ENCODE measurements around the gene TRIM16. TPM values are rescaled to one million over a fixed set of nuclear protein-coding genes. Genes with fewer than 3 reads are reported as not detected.
A peak's percentile ranks its signal among the peaks of the same experiment; 100 is the strongest.

The TRIM16 gene
- total and polyA plus RNA-seq, 9 of the 15 experiments (the other 6 are each of a cell fraction or from before 2014, with no cell fraction given) = 3.5 to 9.2 (median 8.2) TPM

DNA sequence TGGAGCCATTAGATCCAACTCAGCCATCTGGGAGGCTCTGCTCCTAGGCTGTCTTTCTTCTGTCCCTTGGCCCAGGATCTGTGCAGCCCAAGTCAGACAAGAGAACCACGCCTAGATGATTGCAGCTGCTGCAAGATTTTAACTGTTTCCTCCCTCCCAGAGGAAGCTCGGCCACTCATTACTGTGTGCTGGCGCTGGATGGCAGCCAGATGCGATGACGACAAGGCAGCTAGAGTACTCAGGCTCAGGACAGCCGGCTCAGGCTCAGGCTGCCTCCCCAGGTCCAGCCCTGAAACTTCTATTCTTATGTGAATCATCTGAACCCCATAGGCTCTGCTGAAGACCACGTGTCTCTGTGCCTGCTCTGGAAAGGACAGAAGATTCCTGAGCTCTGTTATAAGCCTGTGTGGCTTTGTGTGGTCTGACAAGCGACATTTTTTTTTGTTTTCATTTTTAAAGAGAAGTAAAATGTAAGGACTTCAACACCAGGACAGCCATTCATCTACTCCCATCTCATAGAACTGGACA, 32.5 kb downstream of the TRIM16 start:
- Histone ChIP-seq H3K4me2 (ENCODE audit: insufficient read depth, low read length) (peak overlapping the region; percentile 51; the same call in 1 of the 2 replicates), H3K36me3 (ENCODE audit: control insufficient read depth, insufficient read depth, low read length) (no peaks in the 10 kb centered on the region), H3K79me2 (ENCODE audit: control insufficient read depth, insufficient read depth, low read length) (no peaks in the 10 kb centered on the region), H3K9me3 (replicated peaks; ENCODE audit: control insufficient read depth, insufficient read depth, low read depth, low read length) (no peaks in the 10 kb centered on the region), H2AFZ (ENCODE audit: low read depth, low read length) (peak overlapping the region; percentile 51), H3K4me1 (replicated peaks in 1 of 2; ENCODE audit: control insufficient read depth in 2 of 2, insufficient read depth in 2 of 2, low read length in 2 of 2) (peaks cover 10 to 11% of the 10 kb centered on the region in 2 experiments), H3K27ac (ENCODE audit: extremely low read depth, low read depth, low read length) (peak overlapping the region; percentile 66; the same call in 2 of the 3 replicates), H3K27me3 (ENCODE audit: control insufficient read depth in 2 of 2, insufficient read depth in 2 of 2, low read length in 2 of 2) (no peaks in the 10 kb centered on the region), H3K9me1 (ENCODE audit: control insufficient read depth, insufficient read depth, low read length) (no peaks in the 10 kb centered on the region), H4K20me1 (replicated peaks; ENCODE audit: control insufficient read depth, insufficient read depth, low read length) (no peaks in the 10 kb centered on the region), H3K4me3 (peak overlapping the region; percentile 14; the same call in 1 of the 2 replicates), H3K9ac (ENCODE audit: insufficient read depth in 1 of 2, low read depth in 2 of 2, low read length in 2 of 2) (peak overlapping the region; percentile 50 to 78)
- DNase-seq (ENCODE audit: extremely low read depth in 1 of 4, low spot score in 3 of 4) = peak; percentile 75 to 94 (median 77)
- POLR2A ChIA-PET = interaction anchor here (0.6 to 0.7 kb wide), 2 partner anchors 322 to 1351 kb away, joined by 3 read pairs; partner anchors contain the start of gene HS3ST3B1
- intact Hi-C loops (cut with micrococcal nuclease) = no loop called here
- ATAC-seq = peak; percentile 98
- in situ Hi-C loops (cut with MboI) = no loop called here
- BruUV-seq (replicated peaks) = no TSS peak
- FAIRE-seq = peak; percentile 99
- CTCF ChIA-PET (ENCODE audit: low intra/inter-chr PET ratio) = interaction anchor here (0.6 kb wide), 1 partner anchor 874 kb away, joined by 3 read pairs; no protein-coding TSS in a partner anchor
- WGBS (ENCODE audit: insufficient coverage, low coverage, missing lambda C conversion rate) = 0% methylated on average over 8 of the region's 8 CpGs
- no peak for TF ChIP-seq BRF1 (IDR thresholded peaks at IDR 0.05; ENCODE audit: borderline replicate concordance, extremely low read depth, insufficient read length)
- TF ChIP-seq, protein P1, sequence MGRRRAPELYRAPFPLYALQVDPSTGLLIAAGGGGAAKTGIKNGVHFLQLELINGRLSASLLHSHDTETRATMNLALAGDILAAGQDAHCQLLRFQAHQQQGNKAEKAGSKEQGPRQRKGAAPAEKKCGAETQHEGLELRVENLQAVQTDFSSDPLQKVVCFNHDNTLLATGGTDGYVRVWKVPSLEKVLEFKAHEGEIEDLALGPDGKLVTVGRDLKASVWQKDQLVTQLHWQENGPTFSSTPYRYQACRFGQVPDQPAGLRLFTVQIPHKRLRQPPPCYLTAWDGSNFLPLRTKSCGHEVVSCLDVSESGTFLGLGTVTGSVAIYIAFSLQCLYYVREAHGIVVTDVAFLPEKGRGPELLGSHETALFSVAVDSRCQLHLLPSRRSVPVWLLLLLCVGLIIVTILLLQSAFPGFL (CRISPR knock-in tag; IDR thresholded peaks at IDR 0.05) = no peak
- TF ChIP-seq ZNF175 (CRISPR knock-in tag; IDR thresholded peaks at IDR 0.05; ENCODE audit: low read depth) = no peak
- TF ChIP-seq BRD9 (IDR thresholded peaks at IDR 0.05; ENCODE audit: low read depth, partially characterized antibody) = no peak
- no peak for TF ChIP-seq ZNF76 (CRISPR knock-in tag; IDR thresholded peaks at IDR 0.05; ENCODE audit: borderline replicate concordance)
- TF ChIP-seq ZNF444 (CRISPR knock-in tag; IDR thresholded peaks at IDR 0.05) = no peak
- TF ChIP-seq ZNF583 (CRISPR knock-in tag; IDR thresholded peaks at IDR 0.05) = no peak
- TF ChIP-seq FOXA3 (CRISPR knock-in tag; conservative IDR thresholded peaks at IDR 0.05 in 1 of 2, IDR thresholded peaks at IDR 0.05 in 1 of 2) = no peak
- no peak for TF ChIP-seq KLF1 (tag; IDR thresholded peaks at IDR 0.05)
- no peak for TF ChIP-seq GTF2A2 (tag; IDR thresholded peaks at IDR 0.05)
- peak in 1 of 2 experiments; percentile 46; a peak in 1 of 4 replicates for TF ChIP-seq ARNT (IDR thresholded peaks at IDR 0.05)
- no peak for TF ChIP-seq ELF4 (CRISPR knock-in tag; IDR thresholded peaks at IDR 0.05)
- TF ChIP-seq PPARD (CRISPR knock-in tag; IDR thresholded peaks at IDR 0.05) = no peak
- TF ChIP-seq ZFP30 (CRISPR knock-in tag; IDR thresholded peaks at IDR 0.05; ENCODE audit: borderline replicate concordance) = no peak
- no peak for TF ChIP-seq TEAD1 (CRISPR knock-in tag; IDR thresholded peaks at IDR 0.05)
- TF ChIP-seq NFYB (IDR thresholded peaks at IDR 0.05; ENCODE audit: extremely low read depth, insufficient read length) = peak; percentile 41
- TF ChIP-seq ZNF785 (CRISPR knock-in tag; IDR thresholded peaks at IDR 0.05) = no peak
- TF ChIP-seq, protein P2, sequence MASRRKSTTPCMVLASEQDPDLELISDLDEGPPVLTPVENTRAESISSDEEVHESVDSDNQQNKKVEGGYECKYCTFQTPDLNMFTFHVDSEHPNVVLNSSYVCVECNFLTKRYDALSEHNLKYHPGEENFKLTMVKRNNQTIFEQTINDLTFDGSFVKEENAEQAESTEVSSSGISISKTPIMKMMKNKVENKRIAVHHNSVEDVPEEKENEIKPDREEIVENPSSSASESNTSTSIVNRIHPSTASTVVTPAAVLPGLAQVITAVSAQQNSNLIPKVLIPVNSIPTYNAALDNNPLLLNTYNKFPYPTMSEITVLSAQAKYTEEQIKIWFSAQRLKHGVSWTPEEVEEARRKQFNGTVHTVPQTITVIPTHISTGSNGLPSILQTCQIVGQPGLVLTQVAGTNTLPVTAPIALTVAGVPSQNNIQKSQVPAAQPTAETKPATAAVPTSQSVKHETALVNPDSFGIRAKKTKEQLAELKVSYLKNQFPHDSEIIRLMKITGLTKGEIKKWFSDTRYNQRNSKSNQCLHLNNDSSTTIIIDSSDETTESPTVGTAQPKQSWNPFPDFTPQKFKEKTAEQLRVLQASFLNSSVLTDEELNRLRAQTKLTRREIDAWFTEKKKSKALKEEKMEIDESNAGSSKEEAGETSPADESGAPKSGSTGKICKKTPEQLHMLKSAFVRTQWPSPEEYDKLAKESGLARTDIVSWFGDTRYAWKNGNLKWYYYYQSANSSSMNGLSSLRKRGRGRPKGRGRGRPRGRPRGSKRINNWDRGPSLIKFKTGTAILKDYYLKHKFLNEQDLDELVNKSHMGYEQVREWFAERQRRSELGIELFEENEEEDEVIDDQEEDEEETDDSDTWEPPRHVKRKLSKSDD (conservative IDR thresholded peaks at IDR 0.05; ENCODE audit: low read length) = no peak
- no peak for TF ChIP-seq NFIX (CRISPR knock-in tag; IDR thresholded peaks at IDR 0.05; ENCODE audit: low read depth)

Measured in K562 (cell line).